Gastrocnemius medialis (tissue), 4 donors: ENCODE data around the gene COL25A1. TPM values are rescaled to one million over a fixed set of nuclear protein-coding genes. Genes with fewer than 3 reads are reported as not detected.

ENCODE experiments used
- ATAC-seq, 2 donors: fragments of 150-250 bp; one replicate each; pipeline ENCODE4 v1.9.1; 2016
- DNase-seq, 2 donors: peaks; one replicate each; pipeline ENCODE4 v3.0.0-alpha.2; 2019
- H3K27ac ChIP-seq, 4 donors: fragments of 200-600 bp; sonication (generic); 1 replicate in 1 of 4; 2 replicates in 3 of 4; pipeline ENCODE4 v1.5.1; 2016 to 2018; ENCODE audit warnings: mild to moderate bottlenecking in 2 of 4, moderate library complexity in 1 of 4
- H3K27me3 ChIP-seq, 3 donors: fragments of 200-600 bp; sonication (generic) in 2 of 3; 1 replicate in 1 of 3; 2 replicates in 2 of 3; pipeline versions ENCODE4 v1.5.1 to v1.6.0; 2016 to 2019; ENCODE audit warnings: mild to moderate bottlenecking in 1 of 3, moderate library complexity in 1 of 3
- H3K36me3 ChIP-seq, 2 donors: fragments of 200-600 bp; sonication (generic) in 1 of 2; one replicate each; pipeline ENCODE4 v1.5.1; 2017 to 2018
- H3K4me1 ChIP-seq, 2 donors: fragments of 200-600 bp; sonication (generic) in 1 of 2; one replicate each; pipeline ENCODE4 v1.5.1; 2016 to 2017; ENCODE audit warnings: mild to moderate bottlenecking in 2 of 2
- H3K4me3 ChIP-seq, 4 donors: fragments of 200-600 bp; sonication (generic) in 3 of 4; 1 replicate in 1 of 4; 2 replicates in 3 of 4; pipeline ENCODE4 v1.5.1; 2016 to 2019; ENCODE audit warnings: mild to moderate bottlenecking in 2 of 4
- H3K9me3 ChIP-seq, 3 donors: fragments of 200-600 bp; sonication (generic) in 2 of 3; 1 replicate in 1 of 3; 2 replicates in 2 of 3; pipeline ENCODE4 v1.5.1; 2016 to 2019
- POLR2A ChIP-seq, 2 donors: fragments of 450-650 bp; IDR thresholded peaks; one replicate each; pipeline ENCODE4 v1.6.1; 2017; ENCODE audit warnings: antibody characterized with exemption in 2 of 2, mild to moderate bottlenecking in 2 of 2, moderate library complexity in 2 of 2
- in situ Hi-C, 4 donors: fragments of 200-750 bp; cut with MboI; loops; one replicate each; pipeline versions ENCODE4 v1.15.0 to v1.8.0; 2017; ENCODE audit warnings: low sequenced_read_pairs in 4 of 4
- intact Hi-C: fragments of 100-400 bp; cut with DNase I; formaldehyde crosslinking; loops from one replicate; pipeline ENCODE4 v1.15.1; 2023; ENCODE audit warnings: low total_unique reads
- total RNA-seq, 4 donors: library from RNA; depleted of rRNA; stranded (reverse); fragments of >200 nt; gene quantifications; one replicate each; pipeline versions ENCODE4 v1.1.0 to v1.2.3, GENCODE V29; 2016
- TF ChIP-seq, protein P1 (sequence below), 5 experiments: fragments of 450-650 bp in 3 of 5; fragments of 200-600 bp in 2 of 5; sonication (generic) in 2 of 5; IDR thresholded peaks in 4 of 5; conservative IDR thresholded peaks in 1 of 5; 1 replicate in 4 of 5; 2 replicates in 1 of 5; pipeline ENCODE4 v1.5.1; 2016 to 2019; ENCODE audit warnings: antibody characterized with exemption in 5 of 5, mild to moderate bottlenecking in 3 of 5, moderate library complexity in 3 of 5

COL25A1 gene
- total RNA-seq, 4 donors from 2014 or later: 0.27 to 2.0 (median 0.85) TPM; not detected in 1

DNA sequence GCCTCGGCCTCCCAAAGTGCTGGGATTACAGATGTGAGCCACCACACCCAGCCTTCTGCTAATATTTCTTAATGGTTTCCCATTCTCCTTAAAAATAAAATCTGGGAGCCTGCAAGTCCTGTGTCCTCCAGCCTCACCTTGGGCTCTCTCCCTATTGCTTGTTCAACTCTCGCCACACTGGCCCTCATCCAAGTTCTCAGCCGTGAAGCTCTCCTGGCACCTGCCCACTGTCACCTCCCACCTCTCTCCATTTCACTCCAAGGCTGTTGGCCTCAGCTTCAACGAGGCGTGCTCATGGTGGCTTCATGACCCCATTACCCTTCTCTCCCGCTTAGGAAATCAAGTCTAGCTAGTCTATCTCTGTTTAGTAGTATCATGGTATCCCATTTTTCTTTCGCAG lies 530.1 kb downstream of the COL25A1 start:
- H3K27me3 ChIP-seq: no peaks in the 10 kb centered on the region
- no peak overlapping the region for H3K4me3 ChIP-seq
- no peak overlapping the region for H3K27ac ChIP-seq
- intact Hi-C loops: no loop called here
- no peak for DNase-seq
- in situ Hi-C loops: no loop called here
- H3K4me1 ChIP-seq: peaks cover 5 to 6% of the 10 kb centered on the region in 2 donors
- H3K9me3 ChIP-seq: no peaks in the 10 kb centered on the region
- no peaks in the 10 kb centered on the region for H3K36me3 ChIP-seq
- no peak for ATAC-seq
- TF ChIP-seq, protein P1, sequence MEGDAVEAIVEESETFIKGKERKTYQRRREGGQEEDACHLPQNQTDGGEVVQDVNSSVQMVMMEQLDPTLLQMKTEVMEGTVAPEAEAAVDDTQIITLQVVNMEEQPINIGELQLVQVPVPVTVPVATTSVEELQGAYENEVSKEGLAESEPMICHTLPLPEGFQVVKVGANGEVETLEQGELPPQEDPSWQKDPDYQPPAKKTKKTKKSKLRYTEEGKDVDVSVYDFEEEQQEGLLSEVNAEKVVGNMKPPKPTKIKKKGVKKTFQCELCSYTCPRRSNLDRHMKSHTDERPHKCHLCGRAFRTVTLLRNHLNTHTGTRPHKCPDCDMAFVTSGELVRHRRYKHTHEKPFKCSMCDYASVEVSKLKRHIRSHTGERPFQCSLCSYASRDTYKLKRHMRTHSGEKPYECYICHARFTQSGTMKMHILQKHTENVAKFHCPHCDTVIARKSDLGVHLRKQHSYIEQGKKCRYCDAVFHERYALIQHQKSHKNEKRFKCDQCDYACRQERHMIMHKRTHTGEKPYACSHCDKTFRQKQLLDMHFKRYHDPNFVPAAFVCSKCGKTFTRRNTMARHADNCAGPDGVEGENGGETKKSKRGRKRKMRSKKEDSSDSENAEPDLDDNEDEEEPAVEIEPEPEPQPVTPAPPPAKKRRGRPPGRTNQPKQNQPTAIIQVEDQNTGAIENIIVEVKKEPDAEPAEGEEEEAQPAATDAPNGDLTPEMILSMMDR (IDR thresholded peaks at IDR 0.05 in 4 of 5, conservative IDR thresholded peaks at IDR 0.05 in 1 of 5): no peak
- TF ChIP-seq POLR2A (IDR thresholded peaks at IDR 0.05): no peak

DNA sequence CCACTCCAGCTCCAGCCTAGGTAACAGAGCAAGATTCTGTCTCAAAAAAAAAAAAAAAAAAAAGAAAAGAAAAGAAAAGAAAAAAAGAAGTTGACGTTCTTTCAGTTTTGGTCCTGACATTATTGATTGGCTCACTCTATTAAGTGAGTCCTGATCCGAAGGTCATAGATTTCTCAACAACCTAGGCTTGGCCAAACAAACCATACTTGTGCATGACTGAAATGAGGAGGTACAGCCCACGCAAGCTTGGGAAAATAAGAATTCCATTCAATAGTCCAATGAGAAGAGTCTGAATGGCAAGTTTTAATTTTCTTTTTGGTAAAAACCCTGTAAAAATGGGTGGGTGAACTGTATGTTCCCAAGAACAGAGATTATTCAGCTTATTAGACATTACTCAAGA lies 536.4 kb downstream of the COL25A1 start:
- no peak overlapping the region for H3K27ac ChIP-seq
- H3K4me3 ChIP-seq: no peak overlapping the region
- intact Hi-C loops: no loop called here
- DNase-seq (no peak), ATAC-seq (no peak)
- no peaks in the 10 kb centered on the region for H3K9me3 ChIP-seq
- no peaks in the 10 kb centered on the region for H3K27me3 ChIP-seq
- no peaks in the 10 kb centered on the region for H3K36me3 ChIP-seq
- TF ChIP-seq, protein P1 (IDR thresholded peaks at IDR 0.05 in 4 of 5, conservative IDR thresholded peaks at IDR 0.05 in 1 of 5): no peak
- no peak for TF ChIP-seq POLR2A (IDR thresholded peaks at IDR 0.05)
- H3K4me1 ChIP-seq: peaks cover 0 to 7% of the 10 kb centered on the region in 2 donors
- in situ Hi-C loops: no loop called here

DNA sequence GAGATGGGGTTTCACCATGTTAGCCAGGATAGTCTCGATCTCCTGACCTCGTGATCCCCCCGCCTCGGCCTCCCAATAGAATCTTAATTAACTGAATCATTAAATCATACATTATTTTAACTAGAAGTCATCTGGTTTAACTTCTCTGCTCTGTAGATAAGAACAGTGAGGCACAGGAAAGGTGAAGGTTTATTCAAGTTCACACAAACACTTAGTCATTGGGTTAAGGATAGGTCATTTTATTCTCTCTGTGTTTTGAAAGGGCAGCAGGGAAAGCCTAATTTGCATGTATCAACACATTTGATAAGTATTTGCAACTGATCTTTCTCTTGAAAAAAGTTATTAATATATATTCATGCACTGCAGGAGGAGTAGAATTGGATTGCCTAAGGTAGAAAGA lies 538.5 kb downstream of the COL25A1 start:
- Histone ChIP-seq H3K4me1 (peaks cover 0 to 7% of the 10 kb centered on the region in 2 donors), H3K27me3 (no peaks in the 10 kb centered on the region), H3K9me3 (no peaks in the 10 kb centered on the region), H3K36me3 (no peaks in the 10 kb centered on the region), H3K27ac (no peak overlapping the region), H3K4me3 (no peak overlapping the region)
- intact Hi-C loops: no loop called here
- no peak for DNase-seq
- in situ Hi-C loops: no loop called here
- TF ChIP-seq POLR2A (IDR thresholded peaks at IDR 0.05): no peak
- TF ChIP-seq, protein P1 (IDR thresholded peaks at IDR 0.05 in 4 of 5, conservative IDR thresholded peaks at IDR 0.05 in 1 of 5): no peak
- ATAC-seq: no peak

DNA sequence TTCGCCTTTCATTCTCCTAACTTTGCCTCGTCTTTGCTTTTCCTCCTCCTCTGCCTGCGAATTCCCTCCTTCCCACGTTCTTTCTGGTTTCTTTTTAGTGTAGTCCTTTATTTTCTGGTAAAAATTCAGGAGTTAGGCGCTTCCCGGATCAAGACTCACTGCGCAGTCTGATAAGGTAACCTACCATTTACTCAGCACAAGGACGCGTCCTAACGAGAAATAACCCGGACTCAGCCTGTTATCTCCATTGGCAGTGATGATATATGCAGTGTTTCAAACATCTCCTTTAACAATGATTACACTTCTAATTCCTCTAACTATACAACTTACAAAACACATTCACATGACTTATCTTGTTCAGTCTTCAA lies 539.2 kb downstream of the COL25A1 start:
- DNase-seq: no peak
- in situ Hi-C loops: no loop called here
- TF ChIP-seq, protein P1 (IDR thresholded peaks at IDR 0.05 in 4 of 5, conservative IDR thresholded peaks at IDR 0.05 in 1 of 5): no peak
- no peak for TF ChIP-seq POLR2A (IDR thresholded peaks at IDR 0.05)
- Histone ChIP-seq H3K4me1 (peaks cover 0 to 7% of the 10 kb centered on the region in 2 donors), H3K4me3 (peak overlapping the region; percentile 56 to 63 (median 60)), H3K27me3 (no peaks in the 10 kb centered on the region), H3K36me3 (no peaks in the 10 kb centered on the region), H3K9me3 (no peaks in the 10 kb centered on the region), H3K27ac (no peak overlapping the region)
- no peak for ATAC-seq
- intact Hi-C loops: no loop called here

DNA sequence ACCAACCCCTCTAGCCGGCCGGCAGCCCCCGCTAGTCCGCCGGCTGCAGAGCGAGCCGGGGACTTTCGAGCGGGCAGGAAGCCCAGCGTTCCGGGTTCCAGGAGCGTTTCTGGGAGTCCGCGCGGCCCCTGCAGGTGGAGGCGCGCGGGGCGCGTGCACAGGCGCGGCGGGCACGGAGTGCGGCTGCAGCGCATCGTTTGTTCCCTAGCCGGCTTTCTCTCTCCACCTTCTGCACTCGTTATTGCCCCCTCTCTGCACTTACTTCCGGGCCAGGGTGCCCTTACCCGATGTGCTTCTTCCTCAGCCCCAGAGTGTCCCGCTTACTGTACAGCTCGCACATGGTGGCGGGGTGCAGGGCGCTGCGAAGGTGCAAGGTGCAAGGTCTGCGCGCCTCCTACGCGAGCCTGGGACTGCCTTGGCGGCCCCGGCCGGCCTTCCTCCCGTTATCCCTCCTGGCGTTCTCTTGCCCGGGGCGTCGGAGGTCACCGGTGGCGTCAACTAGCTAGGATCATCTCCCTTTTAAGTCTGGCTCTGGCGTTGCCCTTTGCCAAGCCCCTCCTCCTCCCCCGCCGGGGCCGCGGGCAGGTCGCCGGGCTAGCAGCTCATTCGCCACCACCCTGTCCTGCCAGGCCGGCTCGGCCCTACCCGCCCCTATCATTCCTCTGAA lies 539.8 kb downstream of the COL25A1 start, which contains the start of gene ETNPPL:
TSS of gene ETNPPL (minus strand) at position 495 of the 667 bp plus-strand sequence. CDS start at position 340, 155 bp downstream.
- intact Hi-C loops: no loop called here
- Histone ChIP-seq H3K9me3 (no peaks in the 10 kb centered on the region), H3K36me3 (no peaks in the 10 kb centered on the region), H3K4me1 (peaks cover 0 to 7% of the 10 kb centered on the region in 2 donors), H3K27me3 (no peaks in the 10 kb centered on the region), H3K4me3 (peak within 1 kb of the TSS; percentile 56 to 63 (median 60)), H3K27ac (no peak within 1 kb of the TSS)
- ATAC-seq (peak in 1 of 2 donors; percentile 69), DNase-seq (peak in 1 of 2 donors; percentile 28)
- TF ChIP-seq POLR2A (IDR thresholded peaks at IDR 0.05): no peak
- TF ChIP-seq, protein P1 (IDR thresholded peaks at IDR 0.05 in 4 of 5, conservative IDR thresholded peaks at IDR 0.05 in 1 of 5): no peak
- in situ Hi-C loops: no loop called here
